CD14-positive monocyte (primary cell): ENCODE results near the gene SGK1. TPM values are rescaled to one million over a fixed set of nuclear protein-coding genes. Genes with fewer than 3 reads are reported as not detected.
A peak's percentile ranks its signal among the peaks of the same experiment; 100 is the strongest.
"Not testable (repeated sequence)": the region's sequence is repeated elsewhere in the genome, so short reads cannot be mapped to it uniquely, and the experiment has no call there.

Experiments used
- DNase-seq, 3 donors: peaks; one replicate each; pipeline ENCODE4 v3.0.0-alpha.2; 2011 to 2022
- H2AFZ ChIP-seq: 2 replicates; pipeline ENCODE4 v1.6.0; 2012; ENCODE audit warnings: mild to moderate bottlenecking, low read depth, low read length, inconsistent platforms; ENCODE audit not compliant: insufficient read depth, poor library complexity, severe bottlenecking
- H3K27ac ChIP-seq, 2 donors: 1 replicate in 1 of 2; 2 replicates in 1 of 2; pipeline ENCODE4 v1.5.1; 2012 to 2013; ENCODE audit warnings: low read length in 2 of 2, control low read depth in 1 of 2, inconsistent platforms in 1 of 2, low read depth in 1 of 2, mild to moderate bottlenecking in 1 of 2
- H3K27me3 ChIP-seq, 2 donors: one replicate each; pipeline versions ENCODE4 v1.6.0 to v1.6.1; 2011 to 2013; ENCODE audit warnings: low read length in 2 of 2; ENCODE audit not compliant: control insufficient read depth in 2 of 2, insufficient read depth in 2 of 2
- H3K36me3 ChIP-seq, 2 donors: replicated peaks in 1 of 2; 1 replicate in 1 of 2; 2 replicates in 1 of 2; pipeline versions ENCODE4 v1.5.1 to v1.6.1; 2012 to 2013; ENCODE audit warnings: low read length in 2 of 2, control low read depth in 1 of 2, inconsistent platforms in 1 of 2, mild to moderate bottlenecking in 1 of 2; ENCODE audit not compliant: insufficient read depth in 2 of 2, control insufficient read depth in 1 of 2
- H3K4me1 ChIP-seq, 2 donors: 1 replicate in 1 of 2; 2 replicates in 1 of 2; pipeline versions ENCODE4 v1.5.1 to v1.6.1; 2012 to 2013; ENCODE audit warnings: low read length in 2 of 2, control low read depth in 1 of 2, inconsistent platforms in 1 of 2, mild to moderate bottlenecking in 1 of 2, moderate library complexity in 1 of 2; ENCODE audit not compliant: insufficient read depth in 2 of 2, control insufficient read depth in 1 of 2
- H3K4me2 ChIP-seq: replicated peaks from 2 replicates; pipeline ENCODE3; 2012; ENCODE audit warnings: low read length, moderate library complexity, mild to moderate bottlenecking; ENCODE audit not compliant: poor library complexity, severe bottlenecking; ENCODE audit errors: extremely low read depth
- H3K4me3 ChIP-seq, 3 experiments: fragments of 200-600 bp in 1 of 3; sonication (generic) in 1 of 3; replicated peaks in 1 of 3; 1 replicate in 2 of 3; 2 replicates in 1 of 3; pipeline ENCODE4 v1.5.1; 2011 to 2013; ENCODE audit warnings: low read length in 3 of 3, mild to moderate bottlenecking in 3 of 3, control low read depth in 2 of 3, low read depth in 2 of 3, inconsistent platforms in 1 of 3, moderate library complexity in 1 of 3
- H3K79me2 ChIP-seq: 2 replicates; pipeline ENCODE4 v1.6.0; 2012; ENCODE audit warnings: mild to moderate bottlenecking, control low read depth, inconsistent platforms, low read length, moderate library complexity; ENCODE audit not compliant: insufficient read depth
- H3K9ac ChIP-seq: 2 replicates; pipeline ENCODE4 v1.6.0; 2017; ENCODE audit warnings: low read length, mild to moderate bottlenecking; ENCODE audit not compliant: insufficient read depth, poor library complexity, severe bottlenecking
- H3K9me3 ChIP-seq, 2 donors: replicated peaks in 1 of 2; 1 replicate in 1 of 2; 2 replicates in 1 of 2; pipeline versions ENCODE4 v1.5.1 to v1.6.1; 2012 to 2013; ENCODE audit warnings: low read length in 2 of 2, control low read depth in 1 of 2; ENCODE audit not compliant: control insufficient read depth in 1 of 2, insufficient read depth in 1 of 2
- H4K20me1 ChIP-seq: 2 replicates; pipeline ENCODE4 v1.6.0; 2012; ENCODE audit warnings: mild to moderate bottlenecking, low read length, control low read depth, moderate library complexity; ENCODE audit not compliant: insufficient read depth
- H3K27ac Mint-ChIP-seq, 7 donors: one replicate each; pipeline ENCODE4 v1.8.0; 2020; ENCODE audit warnings: mild to moderate bottlenecking in 7 of 7, mixed read lengths in 7 of 7, moderate library complexity in 6 of 7, inconsistent platforms in 2 of 7
- H3K27me3 Mint-ChIP-seq, 3 donors: one replicate each; pipeline ENCODE4 v1.8.0; 2021 to 2022; ENCODE audit warnings: low read depth in 3 of 3, mild to moderate bottlenecking in 3 of 3, mixed read lengths in 3 of 3, moderate library complexity in 3 of 3, inconsistent platforms in 1 of 3
- H3K36me3 Mint-ChIP-seq, 2 donors: one replicate each; pipeline ENCODE4 v1.8.0; 2020; ENCODE audit warnings: mixed read lengths in 2 of 2, inconsistent platforms in 1 of 2, mild to moderate bottlenecking in 1 of 2
- H3K4me1 Mint-ChIP-seq: one replicate; pipeline ENCODE4 v1.8.0; 2020; ENCODE audit warnings: mild to moderate bottlenecking, mixed read lengths
- H3K4me3 Mint-ChIP-seq, 2 donors: one replicate each; pipeline ENCODE4 v1.8.0; 2020; ENCODE audit warnings: mild to moderate bottlenecking in 2 of 2, mixed read lengths in 2 of 2, moderate library complexity in 1 of 2
- H3K9me3 Mint-ChIP-seq, 7 donors: one replicate each; pipeline ENCODE4 v1.8.0; 2020 to 2022; ENCODE audit warnings: mixed read lengths in 7 of 7, mild to moderate bottlenecking in 6 of 7, moderate library complexity in 6 of 7, inconsistent platforms in 2 of 7
- CTCF ChIP-seq: fragments of 200-600 bp; IDR thresholded peaks from one replicate; pipeline ENCODE4 v1.8.0; 2022; ENCODE audit warnings: antibody characterized with exemption, mild to moderate bottlenecking
- WGBS: methylation state at CpG from one replicate; pipeline ENCODE4 v1.1.5; 2013; ENCODE audit warnings: missing lambda C conversion rate; ENCODE audit not compliant: insufficient coverage; 5-methylcytosine and 5-hydroxymethylcytosine counted together
- intact Hi-C, 2 donors: fragments of 100-400 bp; cut with micrococcal nuclease; formaldehyde crosslinking; loops; one replicate each; pipeline versions ENCODE4 v1.15.0 to v1.15.1; 2023
- polyA plus RNA-seq, 3 donors: library from polyadenylated mRNA; depleted of rRNA in 1 of 3; unstranded in 2 of 3; stranded (reverse) in 1 of 3; fragments of 300-500 nt in 2 of 3; fragments of >200 nt in 1 of 3; fragmentation: Illumina TruSeq in 2 of 3; gene quantifications; 1 replicate in 2 of 3; 2 replicates in 1 of 3; pipeline ENCODE4 v1.2.3, GENCODE V29; 2012 to 2021

The SGK1 gene
- polyA plus RNA-seq, 3 donors, result 373 to 419 (median 407) TPM

GRCh38 chr6:134322216-134322615 is 4.3 kb upstream of the SGK1 start:
- intact Hi-C loops, result no loop called here
- Mint-ChIP-seq H3K9me3 (peaks cover 14 to 31% (median 23%) of the 10 kb centered on the region in 7 donors), H3K27me3 (peaks cover 21 to 22% (median 21%) of the 10 kb centered on the region in 3 donors), H3K36me3 (peaks cover 10 to 20% of the 10 kb centered on the region in 2 donors), H3K4me3 (no peak overlapping the region), H3K4me1 (peaks cover 12% of the 10 kb centered on the region), H3K27ac (no peak overlapping the region)
- DNase-seq, result no peak
- Histone ChIP-seq H3K4me1 (peaks cover 8 to 12% of the 10 kb centered on the region in 2 donors), H3K9me3 (peaks cover 14 to 20% of the 10 kb centered on the region in 2 donors), H3K79me2 (no peaks in the 10 kb centered on the region), H3K36me3 (no peaks in the 10 kb centered on the region), H3K4me3 (no peak overlapping the region), H3K27ac (no peak overlapping the region), H4K20me1 (no peaks in the 10 kb centered on the region), H3K9ac (no peak overlapping the region), H3K27me3 (peaks cover 17 to 19% of the 10 kb centered on the region in 2 donors), H3K4me2 (no peak overlapping the region), H2AFZ (no peak overlapping the region)
- WGBS, result no CpG with 5 or more reads among the region's 2 CpGs
- no peak for TF ChIP-seq CTCF

DNA sequence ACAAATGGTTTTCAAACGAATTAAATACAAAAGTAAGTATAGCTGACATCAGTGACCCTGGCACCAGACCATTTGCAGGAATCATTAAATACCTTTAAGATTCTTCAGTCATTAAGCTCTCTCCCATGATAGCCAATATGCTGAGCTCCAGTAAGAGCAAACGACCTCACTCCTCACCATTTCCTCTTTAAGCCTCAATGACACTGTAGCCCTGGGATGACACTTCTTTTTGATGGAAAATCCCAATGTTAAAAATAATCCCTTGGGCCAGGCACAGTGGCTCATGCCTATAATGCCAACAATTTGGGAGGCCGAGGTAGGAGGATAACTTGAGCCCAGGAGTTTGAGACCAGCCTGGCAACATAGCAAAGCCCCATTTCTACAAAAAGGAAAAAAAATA is 3.3 kb upstream of the SGK1 start:
- no peak for TF ChIP-seq CTCF
- no peaks in the 10 kb centered on the region for H4K20me1 ChIP-seq
- no peak overlapping the region for H3K4me2 ChIP-seq
- no peak overlapping the region for H3K4me3 Mint-ChIP-seq
- DNase-seq, result peak in 1 of 3 donors; percentile 25
- peaks cover 15% of the 10 kb centered on the region for H3K4me1 Mint-ChIP-seq
- no peak overlapping the region for H3K27ac ChIP-seq
- H3K27me3 ChIP-seq, result peaks cover 24 to 26% of the 10 kb centered on the region in 2 donors
- no peak overlapping the region for H3K4me3 ChIP-seq
- intact Hi-C loops, result no loop called here
- H3K27ac Mint-ChIP-seq, result no peak overlapping the region
- peaks cover 10 to 21% of the 10 kb centered on the region in 2 donors for H3K36me3 Mint-ChIP-seq
- WGBS, result 73% methylated on average over 3 of the region's 3 CpGs
- peaks cover 14 to 30% (median 23%) of the 10 kb centered on the region in 7 donors for H3K9me3 Mint-ChIP-seq
- H3K27me3 Mint-ChIP-seq, result peaks cover 26 to 30% (median 29%) of the 10 kb centered on the region in 3 donors
- H3K79me2 ChIP-seq, result no peaks in the 10 kb centered on the region
- H3K9ac ChIP-seq, result no peak overlapping the region
- H3K9me3 ChIP-seq, result peaks cover 14 to 20% of the 10 kb centered on the region in 2 donors
- H3K36me3 ChIP-seq, result no peaks in the 10 kb centered on the region
- H2AFZ ChIP-seq, result no peak overlapping the region
- peaks cover 8 to 15% of the 10 kb centered on the region in 2 donors for H3K4me1 ChIP-seq

GRCh38 chr6:134319686-134320085 is 1.8 kb upstream of the SGK1 start:
- H2AFZ ChIP-seq, H4K20me1 ChIP-seq, H3K4me3 ChIP-seq, H3K9ac ChIP-seq, H3K36me3 ChIP-seq, H3K27ac ChIP-seq, H3K79me2 ChIP-seq, H3K4me2 ChIP-seq, H3K27ac Mint-ChIP-seq, H3K4me3 Mint-ChIP-seq: not testable (repeated sequence)
- Histone ChIP-seq H3K9me3 (peaks cover 7 to 13% of the 10 kb centered on the region in 2 donors), H3K4me1 (peaks cover 8 to 15% of the 10 kb centered on the region in 2 donors), H3K27me3 (peaks cover 26 to 30% of the 10 kb centered on the region in 2 donors)
- peaks cover 9 to 24% (median 15%) of the 10 kb centered on the region in 7 donors for H3K9me3 Mint-ChIP-seq
- peaks cover 15% of the 10 kb centered on the region for H3K4me1 Mint-ChIP-seq
- intact Hi-C loops, result loop anchor here in 1 of 2 donors (5.0 kb wide), 1 partner anchor 38 kb away; no protein-coding TSS in a partner anchor
- no CpG with 5 or more reads among the region's 2 CpGs for WGBS
- H3K27me3 Mint-ChIP-seq, result peaks cover 33 to 38% (median 35%) of the 10 kb centered on the region in 3 donors
- peaks cover 10 to 21% of the 10 kb centered on the region in 2 donors for H3K36me3 Mint-ChIP-seq
- peak in 2 of 3 donors; percentile 31 to 67 for DNase-seq
